HEK293 (cell line): ENCODE measurements around the gene KLHL13.

Experiments used
- CTCF ChIA-PET: fragments of 350-600 bp; formaldehyde crosslinking; extraction: SDS; loops from one replicate; lab custom pipeline; 2021; ENCODE audit warnings: antibody characterized with exemption; lab: Yijun Ruan, JAX
- POLR2A ChIA-PET: fragments of 300-600 bp; formaldehyde crosslinking; extraction: SDS; loops from one replicate; lab custom pipeline; 2020; ENCODE audit warnings: antibody characterized with exemption, inconsistent platforms; lab: Yijun Ruan, JAX
- H3K27ac ChIP-seq: fragments of 200-500 bp; sonication (Bioruptor generic); 2 replicates; pipeline ENCODE4 v1.5.1; 2014; ENCODE audit warnings: low read depth, low read length, control low read depth, inconsistent platforms; ENCODE audit errors: extremely low read depth
- H3K36me3 ChIP-seq, 2 experiments: fragments of 200-500 bp in 1 of 2; sonication (Bioruptor generic) in 1 of 2; 1 replicate in 1 of 2; 2 replicates in 1 of 2; pipeline ENCODE4 v1.5.1; 2014 to 2017; ENCODE audit warnings: inconsistent platforms in 2 of 2, low read length in 2 of 2; ENCODE audit not compliant: control insufficient read depth in 2 of 2, insufficient read depth in 1 of 2
- H3K4me1 ChIP-seq: fragments of 200-500 bp; sonication (Bioruptor generic); 2 replicates; pipeline ENCODE4 v1.5.1; 2014; ENCODE audit warnings: mild to moderate bottlenecking, low read length, inconsistent platforms; ENCODE audit not compliant: control insufficient read depth, insufficient read depth
- H3K4me3 ChIP-seq: 2 replicates; pipeline ENCODE4 v1.5.1; 2011; ENCODE audit warnings: low read depth, mild to moderate bottlenecking, control low read depth, low read length, moderate library complexity
- H3K9me3 ChIP-seq: fragments of 200-500 bp; sonication (Bioruptor generic); 2 replicates; pipeline ENCODE4 v1.5.1; 2014; ENCODE audit warnings: low read depth, low read length, inconsistent platforms; ENCODE audit not compliant: control insufficient read depth, insufficient read depth
- BCL11A ChIP-seq: fragments of 450-650 bp; formaldehyde crosslinking; IDR thresholded peaks from 2 replicates; pipeline ENCODE4 v1.5.1; 2016; ENCODE audit warnings: low read depth, missing biosample characterization, missing genetic modification characterization
- HOXC10 ChIP-seq: sonication (generic); formaldehyde crosslinking; IDR thresholded peaks from 2 replicates; pipeline ENCODE4 v1.8.1; 2023; ENCODE audit warnings: mild to moderate bottlenecking, missing genetic modification reagents
- INSM2 ChIP-seq: fragments of 450-650 bp; formaldehyde crosslinking; IDR thresholded peaks from 2 replicates; pipeline ENCODE4 v1.5.1; 2016; ENCODE audit warnings: missing biosample characterization, missing genetic modification characterization
- KLF1 ChIP-seq: fragments of 450-650 bp; formaldehyde crosslinking; IDR thresholded peaks from 2 replicates; pipeline ENCODE4 v1.5.1; 2016; ENCODE audit warnings: missing biosample characterization, missing genetic modification characterization
- KLF8 ChIP-seq: fragments of 450-650 bp; formaldehyde crosslinking; IDR thresholded peaks from 2 replicates; pipeline ENCODE4 v1.5.1; 2016; ENCODE audit warnings: missing biosample characterization, missing genetic modification characterization
- ZNF174 ChIP-seq: fragments of 450-650 bp; formaldehyde crosslinking; IDR thresholded peaks from 2 replicates; pipeline ENCODE4 v1.5.0; 2017; ENCODE audit warnings: missing biosample characterization, mild to moderate bottlenecking, missing genetic modification characterization
- ZNF19 ChIP-seq: fragments of 450-650 bp; formaldehyde crosslinking; IDR thresholded peaks from 2 replicates; pipeline ENCODE4; 2016; ENCODE audit warnings: missing biosample characterization, missing genetic modification characterization, low read depth
- ZNF239 ChIP-seq: fragments of 450-650 bp; formaldehyde crosslinking; IDR thresholded peaks from 2 replicates; pipeline ENCODE4 v1.5.1; 2016; ENCODE audit warnings: missing biosample characterization, missing genetic modification characterization
- ZNF37A ChIP-seq: fragments of 450-650 bp; IDR thresholded peaks from 2 replicates; pipeline ENCODE4 v1.5.1; 2018; ENCODE audit warnings: missing biosample characterization, missing genetic modification characterization
- ZNF404 ChIP-seq: fragments of 450-650 bp; formaldehyde crosslinking; IDR thresholded peaks from 2 replicates; pipeline ENCODE4 v1.5.1; 2017; ENCODE audit warnings: missing biosample characterization, missing genetic modification characterization
- ZNF596 ChIP-seq: fragments of 450-650 bp; IDR thresholded peaks from 2 replicates; pipeline ENCODE4 v1.5.0; 2018; ENCODE audit warnings: missing biosample characterization, mild to moderate bottlenecking, missing genetic modification characterization, moderate library complexity
- ZNF660 ChIP-seq: fragments of 450-650 bp; IDR thresholded peaks from 2 replicates; pipeline ENCODE4 v1.5.1; 2018; ENCODE audit warnings: missing biosample characterization, mild to moderate bottlenecking, missing genetic modification characterization
- ZNF777 ChIP-seq: fragments of 450-650 bp; formaldehyde crosslinking; IDR thresholded peaks from 2 replicates; pipeline ENCODE4 v1.5.1; 2017; ENCODE audit warnings: missing biosample characterization, missing genetic modification characterization, borderline replicate concordance
- ZSCAN18 ChIP-seq: fragments of 450-650 bp; formaldehyde crosslinking; IDR thresholded peaks from 2 replicates; pipeline ENCODE4 v1.5.1; 2016; ENCODE audit warnings: missing biosample characterization, missing genetic modification characterization
- TF ChIP-seq, protein P1 (sequence below): fragments of 450-650 bp; formaldehyde crosslinking; IDR thresholded peaks from 2 replicates; pipeline ENCODE4 v1.5.1; 2016; ENCODE audit warnings: missing biosample characterization, missing genetic modification characterization
- TF ChIP-seq, protein P2 (sequence below): fragments of 450-650 bp; formaldehyde crosslinking; IDR thresholded peaks from 2 replicates; pipeline ENCODE4 v1.5.1; 2017; ENCODE audit warnings: missing biosample characterization, missing genetic modification characterization
- TF ChIP-seq, protein P3 (sequence below): fragments of 450-650 bp; formaldehyde crosslinking; IDR thresholded peaks from 2 replicates; pipeline ENCODE4 v1.5.1; 2016; ENCODE audit warnings: missing biosample characterization, missing genetic modification characterization, borderline replicate concordance

The KLHL13 gene

GRCh38 chrX:117854806-117855205 lies 261.8 kb downstream of the KLHL13 start (continued):
- TF ChIP-seq INSM2 (tag by site-specific recombination), result no peak

DNA sequence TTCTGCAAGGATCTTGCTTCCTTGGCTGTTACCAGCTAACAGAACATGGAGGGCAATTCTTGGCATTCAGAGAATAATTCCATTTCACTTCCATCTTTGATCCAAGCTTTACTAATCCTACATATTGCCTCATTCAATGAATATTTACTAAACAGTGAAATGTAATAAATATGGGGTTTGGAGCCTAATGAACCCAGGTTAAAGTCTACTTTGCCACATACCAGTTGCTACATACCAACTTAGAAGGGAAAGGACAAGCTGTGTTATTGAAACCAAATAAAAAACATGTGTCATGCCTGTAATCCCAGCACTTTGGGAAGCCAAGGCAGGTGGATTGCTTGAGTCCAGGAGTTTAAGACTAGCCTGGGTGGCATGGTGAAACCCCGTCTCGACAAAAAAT lies 265.6 kb downstream of the KLHL13 start:
- TF ChIP-seq, protein P1, sequence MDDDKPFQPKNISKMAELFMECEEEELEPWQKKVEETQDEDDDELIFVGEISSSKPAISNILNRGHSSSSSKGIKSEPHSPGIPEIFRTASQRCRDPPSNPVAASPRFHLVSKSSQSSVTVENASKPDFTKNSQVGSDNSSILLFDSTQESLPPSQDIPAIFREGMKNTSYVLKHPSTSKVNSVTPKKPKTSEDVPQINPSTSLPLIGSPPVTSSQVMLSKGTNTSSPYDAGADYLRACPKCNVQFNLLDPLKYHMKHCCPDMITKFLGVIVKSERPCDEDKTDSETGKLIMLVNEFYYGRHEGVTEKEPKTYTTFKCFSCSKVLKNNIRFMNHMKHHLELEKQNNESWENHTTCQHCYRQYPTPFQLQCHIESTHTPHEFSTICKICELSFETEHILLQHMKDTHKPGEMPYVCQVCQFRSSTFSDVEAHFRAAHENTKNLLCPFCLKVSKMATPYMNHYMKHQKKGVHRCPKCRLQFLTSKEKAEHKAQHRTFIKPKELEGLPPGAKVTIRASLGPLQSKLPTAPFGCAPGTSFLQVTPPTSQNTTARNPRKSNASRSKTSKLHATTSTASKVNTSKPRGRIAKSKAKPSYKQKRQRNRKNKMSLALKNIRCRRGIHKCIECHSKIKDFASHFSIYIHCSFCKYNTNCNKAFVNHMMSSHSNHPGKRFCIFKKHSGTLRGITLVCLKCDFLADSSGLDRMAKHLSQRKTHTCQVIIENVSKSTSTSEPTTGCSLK (tag by site-specific recombination), result no peak
- TF ChIP-seq ZNF174, result no peak
- no peak for TF ChIP-seq ZSCAN18
- TF ChIP-seq, protein P2, sequence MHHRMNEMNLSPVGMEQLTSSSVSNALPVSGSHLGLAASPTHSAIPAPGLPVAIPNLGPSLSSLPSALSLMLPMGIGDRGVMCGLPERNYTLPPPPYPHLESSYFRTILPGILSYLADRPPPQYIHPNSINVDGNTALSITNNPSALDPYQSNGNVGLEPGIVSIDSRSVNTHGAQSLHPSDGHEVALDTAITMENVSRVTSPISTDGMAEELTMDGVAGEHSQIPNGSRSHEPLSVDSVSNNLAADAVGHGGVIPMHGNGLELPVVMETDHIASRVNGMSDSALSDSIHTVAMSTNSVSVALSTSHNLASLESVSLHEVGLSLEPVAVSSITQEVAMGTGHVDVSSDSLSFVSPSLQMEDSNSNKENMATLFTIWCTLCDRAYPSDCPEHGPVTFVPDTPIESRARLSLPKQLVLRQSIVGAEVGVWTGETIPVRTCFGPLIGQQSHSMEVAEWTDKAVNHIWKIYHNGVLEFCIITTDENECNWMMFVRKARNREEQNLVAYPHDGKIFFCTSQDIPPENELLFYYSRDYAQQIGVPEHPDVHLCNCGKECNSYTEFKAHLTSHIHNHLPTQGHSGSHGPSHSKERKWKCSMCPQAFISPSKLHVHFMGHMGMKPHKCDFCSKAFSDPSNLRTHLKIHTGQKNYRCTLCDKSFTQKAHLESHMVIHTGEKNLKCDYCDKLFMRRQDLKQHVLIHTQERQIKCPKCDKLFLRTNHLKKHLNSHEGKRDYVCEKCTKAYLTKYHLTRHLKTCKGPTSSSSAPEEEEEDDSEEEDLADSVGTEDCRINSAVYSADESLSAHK (tag by site-specific recombination), result no peak
- no peak for TF ChIP-seq ZNF404 (tag by site-specific recombination)
- no peak for TF ChIP-seq BCL11A
- TF ChIP-seq ZNF37A (tag by site-specific recombination), result no peak
- TF ChIP-seq ZNF19, result no peak
- TF ChIP-seq ZNF660 (tag by site-specific recombination), result no peak
- TF ChIP-seq HOXC10, result no peak
- TF ChIP-seq, protein P3, sequence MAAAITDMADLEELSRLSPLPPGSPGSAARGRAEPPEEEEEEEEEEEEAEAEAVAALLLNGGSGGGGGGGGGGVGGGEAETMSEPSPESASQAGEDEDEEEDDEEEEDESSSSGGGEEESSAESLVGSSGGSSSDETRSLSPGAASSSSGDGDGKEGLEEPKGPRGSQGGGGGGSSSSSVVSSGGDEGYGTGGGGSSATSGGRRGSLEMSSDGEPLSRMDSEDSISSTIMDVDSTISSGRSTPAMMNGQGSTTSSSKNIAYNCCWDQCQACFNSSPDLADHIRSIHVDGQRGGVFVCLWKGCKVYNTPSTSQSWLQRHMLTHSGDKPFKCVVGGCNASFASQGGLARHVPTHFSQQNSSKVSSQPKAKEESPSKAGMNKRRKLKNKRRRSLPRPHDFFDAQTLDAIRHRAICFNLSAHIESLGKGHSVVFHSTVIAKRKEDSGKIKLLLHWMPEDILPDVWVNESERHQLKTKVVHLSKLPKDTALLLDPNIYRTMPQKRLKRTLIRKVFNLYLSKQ (tag by site-specific recombination), result no peak
- TF ChIP-seq KLF8 (tag by site-specific recombination), result no peak
- TF ChIP-seq ZNF777, result no peak
- TF ChIP-seq ZNF239, result no peak
- no peak for TF ChIP-seq KLF1
- no peak for TF ChIP-seq ZNF596 (tag by site-specific recombination)
- TF ChIP-seq, all 188 proteins: peak for 0
- no peak overlapping the region for H3K27ac ChIP-seq
- no peaks in the 10 kb centered on the region for H3K36me3 ChIP-seq
- H3K4me3 ChIP-seq, result no peak overlapping the region
- no peaks in the 10 kb centered on the region for H3K9me3 ChIP-seq
- no peaks in the 10 kb centered on the region for H3K4me1 ChIP-seq
- ChIA-PET CTCF (interaction anchor here (0.6 kb wide), 1 partner anchor 14 kb away, joined by 3 read pairs; no protein-coding TSS in a partner anchor), POLR2A (no interaction called here)
